Endothelial cell of umbilical vein (primary cell): ENCODE measurements around the gene INSRR. TPM values are rescaled to one million over a fixed set of nuclear protein-coding genes. Genes with fewer than 3 reads are reported as not detected.
A peak's percentile ranks its signal among the peaks of the same experiment; 100 is the strongest.

Experiments used
- BruUV-seq: library from RNA; stranded (reverse); fragments of 400-500 nt; replicated peaks from 2 replicates; lab custom pipeline; 2021; lab: Mats Ljungman, UMichigan
- CTCF ChIA-PET: fragments of 300-600, 350-600 bp; sonication (Branson Sonifier 250); formaldehyde crosslinking; loops from one replicate; lab custom pipeline; 2021; ENCODE audit warnings: antibody characterized with exemption, inconsistent platforms; lab: Charles Lee
- POLR2A ChIA-PET: fragments of 300-600, 350-600 bp; sonication (Branson Sonifier 250); formaldehyde crosslinking; loops from one replicate; lab custom pipeline; 2021; ENCODE audit warnings: antibody characterized with exemption, inconsistent platforms; lab: Charles Lee
- DNase-seq: peaks from one replicate; pipeline ENCODE4 v3.0.0-alpha.2; 2011; ENCODE audit warnings: low read depth, low spot score
- FAIRE-seq: peaks from 2 replicates; lab custom pipeline; 2011; peaks lifted over from hg19 to GRCh38; lab: Jason Lieb, UNC
- H2AFZ ChIP-seq: 2 replicates; pipeline ENCODE4 v1.6.0; 2012; ENCODE audit warnings: low read depth, low read length, control low read depth, inconsistent platforms
- H3K27ac ChIP-seq: 2 replicates; pipeline ENCODE4 v1.5.1; 2011; ENCODE audit warnings: low read depth, mild to moderate bottlenecking, control low read depth, low read length, moderate library complexity; ENCODE audit not compliant: insufficient read depth
- H3K27me3 ChIP-seq, 2 experiments: 2 replicates each; pipeline versions ENCODE4 v1.6.0 to v1.6.1; 2011; ENCODE audit warnings: low read length in 2 of 2, mixed read lengths in 1 of 2; ENCODE audit not compliant: control insufficient read depth in 2 of 2, insufficient read depth in 2 of 2
- H3K36me3 ChIP-seq, 2 experiments: 2 replicates in 1 of 2; 3 replicates in 1 of 2; pipeline ENCODE4 v1.5.1; 2011; ENCODE audit warnings: low read length in 2 of 2, mild to moderate bottlenecking in 1 of 2, moderate library complexity in 1 of 2; ENCODE audit not compliant: control insufficient read depth in 2 of 2, insufficient read depth in 2 of 2; ENCODE audit errors: extremely low read depth in 1 of 2
- H3K4me1 ChIP-seq: 3 replicates; pipeline ENCODE4 v1.5.1; 2011; ENCODE audit warnings: mild to moderate bottlenecking, low read length; ENCODE audit not compliant: control insufficient read depth, insufficient read depth; ENCODE audit errors: extremely low read depth
- H3K4me2 ChIP-seq: 2 replicates; pipeline ENCODE4 v1.6.1; 2011; ENCODE audit warnings: low read length, control low read depth, mixed read lengths; ENCODE audit not compliant: insufficient read depth
- H3K4me3 ChIP-seq, 3 experiments: fragments of 200-600 bp in 1 of 3; sonication (generic), shearing (Covaris generic) in 1 of 3; replicated peaks in 1 of 3; 2 replicates each; pipeline ENCODE4 v1.5.1; 2011 to 2016; ENCODE audit warnings: control low read depth in 3 of 3, low read length in 3 of 3, mild to moderate bottlenecking in 2 of 3, inconsistent platforms in 1 of 3, low read depth in 1 of 3, moderate library complexity in 1 of 3; ENCODE audit not compliant: insufficient read depth in 1 of 3
- H3K79me2 ChIP-seq: 2 replicates; pipeline ENCODE4 v1.6.0; 2012; ENCODE audit warnings: low read length, inconsistent platforms; ENCODE audit not compliant: control insufficient read depth, insufficient read depth
- H3K9ac ChIP-seq: replicated peaks from 2 replicates; pipeline ENCODE3; 2011; ENCODE audit warnings: low read length, control low read depth; ENCODE audit not compliant: insufficient read depth; ENCODE audit errors: extremely low read depth
- H3K9me1 ChIP-seq: replicated peaks from 3 replicates; pipeline ENCODE4 v1.6.0; 2011; ENCODE audit warnings: mild to moderate bottlenecking, low read length; ENCODE audit not compliant: control insufficient read depth, insufficient read depth; ENCODE audit errors: extremely low read depth
- H3K9me3 ChIP-seq: replicated peaks from 2 replicates; pipeline ENCODE4 v1.5.1; 2012; ENCODE audit warnings: low read length, inconsistent platforms; ENCODE audit not compliant: control insufficient read depth, insufficient read depth
- H4K20me1 ChIP-seq: replicated peaks from 2 replicates; pipeline ENCODE3; 2011; ENCODE audit warnings: mild to moderate bottlenecking, low read length; ENCODE audit not compliant: control insufficient read depth, insufficient read depth; ENCODE audit errors: extremely low read depth
- GATA2 ChIP-seq: IDR thresholded peaks from 2 replicates; pipeline ENCODE4 v1.7.0; 2011; ENCODE audit warnings: low read depth, mild to moderate bottlenecking, moderate library complexity, mixed read lengths, low read length; ENCODE audit not compliant: insufficient read length, insufficient read depth
- MYC ChIP-seq: IDR thresholded peaks from one replicate; pipeline ENCODE4 v1.6.1; 2011; ENCODE audit warnings: mild to moderate bottlenecking, low read depth, low read length
- dilution Hi-C: fragments of 300-500 bp; cut with MboI; formaldehyde crosslinking; loops from one replicate; pipeline ENCODE4 v1.15.0; 2019; ENCODE audit warnings: low sequenced_read_pairs; ENCODE audit not compliant: extremely low pct_ligation_motif_present
- intact Hi-C: fragments of 100-400 bp; cut with micrococcal nuclease; formaldehyde crosslinking; loops from one replicate; pipeline ENCODE4 v1.10.0; 2022
- polyA plus RNA-seq, 4 experiments: library from polyadenylated mRNA; depleted of rRNA in 3 of 4; stranded (reverse) in 3 of 4; unstranded in 1 of 4; fragments of >200 nt; gene quantifications; 2 replicates each; pipeline versions ENCODE4 v1.2.1 to v1.2.3, GENCODE V29; 2011 to 2012; ENCODE audit warnings: missing spikeins in 1 of 4
- total RNA-seq: library from RNA; stranded (reverse); gene quantifications from 2 replicates; pipeline ENCODE4 v1.2.3, GENCODE V29; 2021
- TF ChIP-seq, protein P1 (sequence below), 2 donors: IDR thresholded peaks; 1 replicate in 1 of 2; 2 replicates in 1 of 2; pipeline ENCODE4 v1.5.1; 2011; ENCODE audit warnings: low read length in 2 of 2, mild to moderate bottlenecking in 2 of 2, moderate library complexity in 2 of 2, control low read depth in 1 of 2, inconsistent platforms in 1 of 2, low read depth in 1 of 2; ENCODE audit not compliant: insufficient read depth in 1 of 2; ENCODE audit errors: extremely low read depth in 1 of 2
- TF ChIP-seq, protein P2 (sequence below): IDR thresholded peaks from 2 replicates; pipeline ENCODE4 v1.6.1; 2011; ENCODE audit not compliant: insufficient read depth, insufficient read length

INSRR gene
- total and polyA plus RNA-seq, 2 donors (not counting 3 experiments of a cell fraction or from before 2014, with no cell fraction given), result not detected

- H3K79me2 ChIP-seq, result no peaks in the 10 kb centered on the region
- TF ChIP-seq, protein P1, sequence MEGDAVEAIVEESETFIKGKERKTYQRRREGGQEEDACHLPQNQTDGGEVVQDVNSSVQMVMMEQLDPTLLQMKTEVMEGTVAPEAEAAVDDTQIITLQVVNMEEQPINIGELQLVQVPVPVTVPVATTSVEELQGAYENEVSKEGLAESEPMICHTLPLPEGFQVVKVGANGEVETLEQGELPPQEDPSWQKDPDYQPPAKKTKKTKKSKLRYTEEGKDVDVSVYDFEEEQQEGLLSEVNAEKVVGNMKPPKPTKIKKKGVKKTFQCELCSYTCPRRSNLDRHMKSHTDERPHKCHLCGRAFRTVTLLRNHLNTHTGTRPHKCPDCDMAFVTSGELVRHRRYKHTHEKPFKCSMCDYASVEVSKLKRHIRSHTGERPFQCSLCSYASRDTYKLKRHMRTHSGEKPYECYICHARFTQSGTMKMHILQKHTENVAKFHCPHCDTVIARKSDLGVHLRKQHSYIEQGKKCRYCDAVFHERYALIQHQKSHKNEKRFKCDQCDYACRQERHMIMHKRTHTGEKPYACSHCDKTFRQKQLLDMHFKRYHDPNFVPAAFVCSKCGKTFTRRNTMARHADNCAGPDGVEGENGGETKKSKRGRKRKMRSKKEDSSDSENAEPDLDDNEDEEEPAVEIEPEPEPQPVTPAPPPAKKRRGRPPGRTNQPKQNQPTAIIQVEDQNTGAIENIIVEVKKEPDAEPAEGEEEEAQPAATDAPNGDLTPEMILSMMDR (IDR thresholded peaks at IDR 0.05; ENCODE audit: extremely low read depth in 1 of 2, insufficient read depth in 1 of 2, low read depth in 1 of 2, low read length in 2 of 2), result peak; percentile 64 to 85
- TF ChIP-seq, protein P2, sequence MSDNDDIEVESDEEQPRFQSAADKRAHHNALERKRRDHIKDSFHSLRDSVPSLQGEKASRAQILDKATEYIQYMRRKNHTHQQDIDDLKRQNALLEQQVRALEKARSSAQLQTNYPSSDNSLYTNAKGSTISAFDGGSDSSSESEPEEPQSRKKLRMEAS, result peak; percentile 92
- no peak for TF ChIP-seq GATA2
- TF ChIP-seq MYC, result peak; percentile 98
- peak overlapping the region; percentile 78 for H2AFZ ChIP-seq
- no peaks in the 10 kb centered on the region for H3K9me1 ChIP-seq
- peak overlapping the region in 1 of 3 experiments; percentile 24 for H3K4me3 ChIP-seq
- dilution Hi-C loops, result no loop called here
- H3K27ac ChIP-seq, result peak overlapping the region; percentile 44
- no peaks in the 10 kb centered on the region for H3K9me3 ChIP-seq
- peaks cover 33% of the 10 kb centered on the region for H3K4me1 ChIP-seq
- no peaks in the 10 kb centered on the region for H3K27me3 ChIP-seq
- H3K4me2 ChIP-seq, result peak overlapping the region; percentile 41
- H4K20me1 ChIP-seq, result no peaks in the 10 kb centered on the region
- POLR2A ChIA-PET, result no interaction called here
- peak; percentile 79 for FAIRE-seq
- peak; percentile 51 for DNase-seq
- no TSS peak for BruUV-seq
- intact Hi-C loops, result no loop called here
- CTCF ChIA-PET, result interaction anchor here (0.6 to 5.0 kb wide), 25 partner anchors 8 to 114 kb away, joined by 3 to 67 read pairs (median 5); partner anchors contain the start of genes INSRR, METTL25B, MRPL24 and NTRK1
- no peaks in the 10 kb centered on the region for H3K36me3 ChIP-seq
- H3K9ac ChIP-seq, result no peak overlapping the region
Observed at GRCh38 chr1:156813750-156814570, 45.0 kb downstream of the INSRR start.
